HPDE6-E6E7 (cell line): ENCODE data around the gene ADAR.

ENCODE experiments used
- DNase-seq: peaks from one replicate; pipeline ENCODE4 v3.0.0; 2011; ENCODE audit warnings: missing footprints; ENCODE audit errors: extremely low spot score

The ADAR gene

GRCh38 chr1:154557248-154557938 lies 50.6 kb downstream of the ADAR start:
- DNase-seq: no peak

GRCh38 chr1:154556422-154556821 lies 51.6 kb downstream of the ADAR start:
- no peak for DNase-seq

DNA sequence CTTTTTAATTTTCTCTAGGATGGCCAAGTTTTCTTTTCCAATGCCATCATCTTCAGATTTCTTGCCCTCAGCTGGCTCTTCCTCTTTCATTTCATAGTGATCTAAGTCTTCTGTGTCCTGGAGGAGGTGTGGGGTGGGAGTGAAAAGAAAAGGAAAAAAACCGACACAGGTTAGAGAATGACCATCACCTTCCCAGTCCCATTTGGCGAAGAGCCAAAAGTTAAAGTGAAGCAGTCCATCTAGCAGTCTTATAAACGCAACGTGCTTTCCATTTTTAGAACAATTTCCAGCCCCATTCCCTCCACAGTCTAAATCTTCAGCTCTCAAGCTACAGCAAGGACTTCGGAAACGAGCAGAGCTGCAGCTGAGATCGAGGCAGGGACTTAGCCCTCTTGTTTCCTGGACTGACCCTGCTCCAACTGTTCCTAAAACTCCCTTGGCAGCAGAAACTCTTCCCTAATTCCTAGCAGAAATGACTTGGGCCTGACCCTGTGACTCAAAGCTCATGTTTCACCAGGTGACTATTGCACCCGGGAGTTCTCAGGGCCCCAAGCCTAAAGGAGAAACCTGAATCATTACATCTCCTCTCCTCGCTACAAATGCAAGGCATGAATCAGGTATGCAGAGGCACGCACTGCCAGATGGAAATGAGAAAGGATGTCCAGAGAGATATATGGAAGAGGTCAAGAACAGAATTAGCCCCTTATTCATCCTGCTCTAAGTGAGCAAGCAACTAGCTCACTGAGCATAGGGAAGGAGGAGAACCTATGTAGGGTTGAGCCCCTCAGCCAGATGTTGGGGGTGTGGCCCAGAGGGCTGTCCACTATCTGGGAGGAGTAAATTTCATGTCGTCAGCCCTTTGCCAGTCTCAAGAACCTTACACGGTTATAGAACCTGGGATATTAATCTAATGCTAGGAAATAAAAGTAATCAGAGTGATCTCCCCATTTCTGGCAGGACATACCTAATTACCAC lies 54.6 kb downstream of the ADAR start:
- no peak for DNase-seq

- no peak for DNase-seq
These were observed 56.0 kb downstream of the ADAR start for GRCh38 chr1:154552036-154552435.

GRCh38 chr1:154551474-154551873 lies 56.5 kb downstream of the ADAR start:
- no peak for DNase-seq

GRCh38 chr1:154550657-154551056 lies 57.3 kb downstream of the ADAR start:
- DNase-seq: no peak

DNA sequence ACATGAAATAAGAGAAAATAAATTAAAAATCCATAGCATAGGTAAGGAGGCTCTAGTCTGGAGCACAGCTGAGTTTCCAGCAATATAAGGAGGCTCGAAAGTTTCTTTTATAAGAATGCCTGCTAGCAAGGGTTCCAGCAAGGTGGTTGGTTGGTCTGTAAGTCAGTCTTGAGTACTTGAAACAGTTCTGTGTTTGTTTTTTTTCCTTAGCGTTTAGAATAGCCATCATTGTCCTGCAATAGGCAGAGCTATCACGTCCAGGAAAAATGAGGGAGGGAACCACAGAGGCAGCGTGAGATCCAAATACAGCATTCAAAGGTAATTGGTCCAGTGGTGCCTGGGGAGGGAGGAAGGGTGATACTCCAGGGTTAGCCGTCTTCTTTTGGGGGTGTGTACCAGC lies 57.9 kb downstream of the ADAR start:
- DNase-seq: no peak

GRCh38 chr1:154549202-154549770 lies 58.7 kb downstream of the ADAR start:
- DNase-seq: no peak

GRCh38 chr1:154548028-154548427 lies 60.0 kb downstream of the ADAR start:
- no peak for DNase-seq

GRCh38 chr1:154547105-154547732 lies 60.8 kb downstream of the ADAR start:
- DNase-seq: no peak

DNA sequence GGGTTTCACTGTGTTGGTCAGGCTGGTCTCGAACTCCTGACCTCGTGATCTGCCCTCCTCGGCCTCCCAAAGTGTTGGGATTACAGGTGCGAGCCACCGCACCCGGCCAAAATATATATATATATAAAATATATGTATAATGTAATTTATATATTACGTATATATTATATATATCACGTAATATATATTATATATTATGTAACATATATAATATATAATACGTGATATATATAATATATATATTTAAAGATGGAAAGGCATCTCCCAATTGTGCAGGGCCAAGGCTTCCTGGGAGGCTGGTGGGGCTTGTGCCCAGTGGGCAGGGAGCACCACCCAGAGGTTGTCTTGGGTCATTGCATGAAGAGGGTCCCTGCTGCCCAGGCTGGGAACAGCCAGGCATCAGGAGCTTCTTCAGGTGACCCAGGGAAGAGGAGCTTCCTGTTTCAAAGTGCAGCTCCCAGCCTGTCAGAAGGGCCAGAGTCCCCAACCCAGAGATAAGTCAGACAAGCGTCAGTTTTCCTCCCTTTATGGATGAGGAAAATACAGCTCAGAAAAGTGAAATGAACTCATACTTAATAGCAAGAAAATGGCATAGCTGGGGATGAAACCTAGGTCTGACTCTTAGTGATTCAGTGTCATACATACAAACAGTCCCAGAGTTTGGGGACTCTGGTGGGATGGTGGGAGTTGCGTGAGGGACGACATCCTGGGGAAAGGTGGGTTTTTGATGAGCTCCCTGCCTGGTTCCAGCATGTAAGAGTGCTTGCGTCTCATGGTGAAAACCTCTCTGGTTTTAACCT lies 61.5 kb downstream of the ADAR start:
- DNase-seq: peak; percentile 61

- no peak for DNase-seq
These were observed 66.8 kb downstream of the ADAR start for GRCh38 chr1:154541231-154541630.

DNA sequence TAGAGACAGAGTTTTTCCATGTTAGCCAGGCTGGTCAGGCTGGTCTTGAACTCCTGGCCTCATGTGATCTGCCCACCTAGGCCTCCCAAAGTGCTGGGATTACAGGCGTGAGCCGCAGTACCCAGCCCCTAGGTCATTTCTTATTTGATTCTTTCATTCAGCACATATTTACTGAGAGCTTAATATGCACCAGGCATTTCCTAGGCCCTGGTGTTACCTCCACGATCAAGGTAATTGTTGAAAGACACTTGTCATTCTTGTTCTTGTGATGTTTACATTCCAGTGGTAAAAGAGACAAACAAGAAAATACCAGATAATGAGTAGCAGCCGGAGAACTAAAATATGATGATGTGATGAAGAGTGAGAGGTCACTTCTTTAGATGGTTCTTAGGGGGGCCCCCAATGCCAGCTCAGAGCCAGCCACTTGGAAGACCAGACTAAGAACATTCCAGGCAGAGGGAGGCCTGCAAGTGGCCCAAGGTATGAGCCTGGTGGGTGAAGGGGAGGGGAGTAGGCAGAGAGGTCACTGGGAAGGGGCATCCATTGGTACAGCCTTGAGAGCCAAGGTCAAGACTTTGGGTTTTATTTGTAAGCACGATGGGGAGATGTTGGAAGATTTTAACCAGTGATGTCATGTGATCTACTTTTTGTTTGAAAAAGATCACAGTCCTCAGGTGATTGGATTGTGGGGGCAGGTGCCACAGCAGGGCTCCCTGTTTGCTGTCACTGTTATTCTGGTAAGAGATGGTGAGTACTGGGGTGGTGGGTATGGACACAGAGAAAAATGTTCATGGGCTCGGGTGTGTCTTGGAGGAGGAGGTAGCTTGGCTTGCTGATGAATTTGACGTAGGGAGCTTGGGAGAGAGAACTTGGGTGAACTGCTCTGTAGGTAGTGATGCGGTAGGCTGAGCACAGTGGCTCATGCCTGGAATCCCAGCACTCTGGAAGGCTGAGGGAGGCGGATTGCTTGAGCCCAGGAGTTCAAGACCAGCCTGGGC lies 68.2 kb downstream of the ADAR start:
- DNase-seq: no peak

DNA sequence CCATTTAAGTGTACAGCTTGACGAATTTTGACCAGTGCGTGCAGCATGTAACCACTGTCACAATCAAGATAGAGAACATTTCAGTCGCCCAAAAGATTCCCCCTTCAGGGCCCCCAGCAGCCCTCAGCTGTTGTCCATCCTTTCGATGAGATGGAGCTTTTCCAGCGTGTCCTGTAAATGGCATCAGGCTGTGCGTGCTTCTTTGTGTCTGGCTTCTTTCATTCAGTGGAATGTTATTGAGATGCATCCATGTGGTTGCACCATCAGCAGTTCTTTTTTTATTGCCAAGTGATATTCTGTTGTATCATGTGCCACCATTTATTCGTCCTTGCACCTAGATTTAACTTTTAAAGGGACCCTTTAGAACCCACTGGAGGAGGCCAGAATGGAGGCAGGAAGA lies 71.4 kb downstream of the ADAR start:
- DNase-seq: no peak

GRCh38 chr1:154533952-154534844 lies 73.8 kb downstream of the ADAR start:
- peak; percentile 74 for DNase-seq
